Measurements from ENCODE around the gene SEC22A.

The SEC22A gene

GRCh38 chr3:123290107-123290930, 88.6 kb downstream of the SEC22A start:
- no peaks in the 10 kb centered on the region for H3K36me3 ChIP-seq (ENCODE audit: control insufficient read depth in 4 of 4, insufficient read depth in 4 of 4, low read length in 3 of 4)

GRCh38 chr3:123290962-123291361, 89.2 kb downstream of the SEC22A start:
- no peak overlapping the region for H3K27ac ChIP-seq (ENCODE audit: insufficient read depth in 1 of 2, low read depth in 1 of 2, low read length in 2 of 2, poor library complexity in 1 of 2, severe bottlenecking in 2 of 2)
- no peaks in the 10 kb centered on the region for H3K9me3 ChIP-seq (ENCODE audit: control extremely low read depth in 1 of 5, control insufficient read depth in 4 of 5, insufficient read depth in 2 of 5, low read depth in 1 of 5, low read length in 4 of 5)
- peaks cover 0 to 5% (median 0%) of the 10 kb centered on the region in 5 experiments for H3K27me3 ChIP-seq (replicated peaks in 2 of 5; ENCODE audit: control insufficient read depth in 4 of 5, insufficient read depth in 5 of 5, low read length in 4 of 5)
- H3K36me3 ChIP-seq (ENCODE audit: control insufficient read depth in 4 of 4, insufficient read depth in 4 of 4, low read length in 3 of 4), result no peaks in the 10 kb centered on the region
- 95% methylated on average over 21 of the region's 23 CpGs for WGBS (ENCODE audit: insufficient coverage)
- no peaks in the 10 kb centered on the region for H3K4me1 ChIP-seq (ENCODE audit: control extremely low read depth in 1 of 4, control insufficient read depth in 4 of 4, insufficient read depth in 4 of 4, low read length in 3 of 4)
- ChIA-PET CTCF (interaction anchor here (1.3 kb wide), 1 partner anchor 16 kb away, joined by 3 read pairs; no protein-coding TSS in a partner anchor), POLR2A (no interaction called here)
- DNase-seq, result no peak
- no peak overlapping the region for H3K4me3 ChIP-seq (ENCODE audit: control insufficient read depth in 1 of 7, extremely low read depth in 1 of 7, insufficient read depth in 4 of 7, low read depth in 2 of 7, low read length in 6 of 7)

More at GRCh38 chr3:123290107-123290930, 88.6 kb downstream of the SEC22A start:
- over 99% methylated on average over 10 of the region's 13 CpGs for WGBS (ENCODE audit: insufficient coverage)
- Histone ChIP-seq H3K27me3 (replicated peaks in 2 of 5; ENCODE audit: control insufficient read depth in 4 of 5, insufficient read depth in 5 of 5, low read length in 4 of 5) (peaks cover 0 to 5% (median 0%) of the 10 kb centered on the region in 5 experiments), H3K9me3 (ENCODE audit: control extremely low read depth in 1 of 5, control insufficient read depth in 4 of 5, insufficient read depth in 2 of 5, low read depth in 1 of 5, low read length in 4 of 5) (no peaks in the 10 kb centered on the region), H3K4me3 (ENCODE audit: control insufficient read depth in 1 of 7, extremely low read depth in 1 of 7, insufficient read depth in 4 of 7, low read depth in 2 of 7, low read length in 6 of 7) (no peak overlapping the region), H3K27ac (ENCODE audit: insufficient read depth in 1 of 2, low read depth in 1 of 2, low read length in 2 of 2, poor library complexity in 1 of 2, severe bottlenecking in 2 of 2) (no peak overlapping the region), H3K4me1 (ENCODE audit: control extremely low read depth in 1 of 4, control insufficient read depth in 4 of 4, insufficient read depth in 4 of 4, low read length in 3 of 4) (no peaks in the 10 kb centered on the region)
- CTCF ChIA-PET, result interaction anchor here (0.9 to 1.3 kb wide), 2 partner anchors 12 to 15 kb away, joined by 3 read pairs; no protein-coding TSS in a partner anchor
- no peak for DNase-seq
- POLR2A ChIA-PET, result no interaction called here

- WGBS (ENCODE audit: insufficient coverage), result 83% methylated on average over 7 of the region's 7 CpGs
- no peak for DNase-seq
- H3K9me3 ChIP-seq (ENCODE audit: control extremely low read depth in 1 of 5, control insufficient read depth in 4 of 5, insufficient read depth in 2 of 5, low read depth in 1 of 5, low read length in 4 of 5), result no peaks in the 10 kb centered on the region
- H3K4me1 ChIP-seq (ENCODE audit: control extremely low read depth in 1 of 4, control insufficient read depth in 4 of 4, insufficient read depth in 4 of 4, low read length in 3 of 4), result no peaks in the 10 kb centered on the region
- no peak overlapping the region for H3K4me3 ChIP-seq (ENCODE audit: control insufficient read depth in 1 of 7, extremely low read depth in 1 of 7, insufficient read depth in 4 of 7, low read depth in 2 of 7, low read length in 6 of 7)
- POLR2A ChIA-PET, result no interaction called here
- H3K36me3 ChIP-seq (ENCODE audit: control insufficient read depth in 4 of 4, insufficient read depth in 4 of 4, low read length in 3 of 4), result no peaks in the 10 kb centered on the region
- H3K27ac ChIP-seq (ENCODE audit: insufficient read depth in 1 of 2, low read depth in 1 of 2, low read length in 2 of 2, poor library complexity in 1 of 2, severe bottlenecking in 2 of 2), result no peak overlapping the region
- H3K27me3 ChIP-seq (replicated peaks in 2 of 5; ENCODE audit: control insufficient read depth in 4 of 5, insufficient read depth in 5 of 5, low read length in 4 of 5), result peaks cover 0 to 5% (median 0%) of the 10 kb centered on the region in 5 experiments
- CTCF ChIA-PET, result interaction anchor here (1.1 kb wide), 1 partner anchor 24 kb away, joined by 4 read pairs; no protein-coding TSS in a partner anchor
Measured at GRCh38 chr3:123291404-123291803, 89.7 kb downstream of the SEC22A start.

- ChIA-PET CTCF (interaction anchor here (1.1 kb wide), 1 partner anchor 23 kb away, joined by 4 read pairs; no protein-coding TSS in a partner anchor), POLR2A (no interaction called here)
- Histone ChIP-seq H3K27ac (ENCODE audit: insufficient read depth in 1 of 2, low read depth in 1 of 2, low read length in 2 of 2, poor library complexity in 1 of 2, severe bottlenecking in 2 of 2) (no peak overlapping the region), H3K27me3 (replicated peaks in 2 of 5; ENCODE audit: control insufficient read depth in 4 of 5, insufficient read depth in 5 of 5, low read length in 4 of 5) (peaks cover 0 to 5% (median 0%) of the 10 kb centered on the region in 5 experiments), H3K9me3 (ENCODE audit: control extremely low read depth in 1 of 5, control insufficient read depth in 4 of 5, insufficient read depth in 2 of 5, low read depth in 1 of 5, low read length in 4 of 5) (no peaks in the 10 kb centered on the region), H3K4me1 (ENCODE audit: control extremely low read depth in 1 of 4, control insufficient read depth in 4 of 4, insufficient read depth in 4 of 4, low read length in 3 of 4) (no peaks in the 10 kb centered on the region), H3K36me3 (ENCODE audit: control insufficient read depth in 4 of 4, insufficient read depth in 4 of 4, low read length in 3 of 4) (no peaks in the 10 kb centered on the region), H3K4me3 (ENCODE audit: control insufficient read depth in 1 of 7, extremely low read depth in 1 of 7, insufficient read depth in 4 of 7, low read depth in 2 of 7, low read length in 6 of 7) (no peak overlapping the region)
- 85% methylated on average over 13 of the region's 15 CpGs for WGBS (ENCODE audit: insufficient coverage)
- DNase-seq, result no peak
Measured at GRCh38 chr3:123292321-123293310, 90.9 kb downstream of the SEC22A start.

- ChIA-PET POLR2A (no interaction called here), CTCF (no interaction called here)
- Histone ChIP-seq H3K4me1 (ENCODE audit: control extremely low read depth in 1 of 4, control insufficient read depth in 4 of 4, insufficient read depth in 4 of 4, low read length in 3 of 4) (no peaks in the 10 kb centered on the region), H3K27me3 (replicated peaks in 2 of 5; ENCODE audit: control insufficient read depth in 4 of 5, insufficient read depth in 5 of 5, low read length in 4 of 5) (peaks cover 0 to 5% (median 0%) of the 10 kb centered on the region in 5 experiments), H3K27ac (ENCODE audit: insufficient read depth in 1 of 2, low read depth in 1 of 2, low read length in 2 of 2, poor library complexity in 1 of 2, severe bottlenecking in 2 of 2) (no peak overlapping the region), H3K9me3 (ENCODE audit: control extremely low read depth in 1 of 5, control insufficient read depth in 4 of 5, insufficient read depth in 2 of 5, low read depth in 1 of 5, low read length in 4 of 5) (no peaks in the 10 kb centered on the region), H3K4me3 (ENCODE audit: control insufficient read depth in 1 of 7, extremely low read depth in 1 of 7, insufficient read depth in 4 of 7, low read depth in 2 of 7, low read length in 6 of 7) (no peak overlapping the region), H3K36me3 (ENCODE audit: control insufficient read depth in 4 of 4, insufficient read depth in 4 of 4, low read length in 3 of 4) (no peaks in the 10 kb centered on the region)
- no peak for DNase-seq
- WGBS (ENCODE audit: insufficient coverage), result 97% methylated on average over 12 of the region's 13 CpGs
Measured at GRCh38 chr3:123294296-123294938, 92.7 kb downstream of the SEC22A start.

- no peaks in the 10 kb centered on the region for H3K36me3 ChIP-seq (ENCODE audit: control insufficient read depth in 4 of 4, insufficient read depth in 4 of 4, low read length in 3 of 4)
- H3K9me3 ChIP-seq (ENCODE audit: control extremely low read depth in 1 of 5, control insufficient read depth in 4 of 5, insufficient read depth in 2 of 5, low read depth in 1 of 5, low read length in 4 of 5), result no peaks in the 10 kb centered on the region
- no peak overlapping the region for H3K4me3 ChIP-seq (ENCODE audit: control insufficient read depth in 1 of 7, extremely low read depth in 1 of 7, insufficient read depth in 4 of 7, low read depth in 2 of 7, low read length in 6 of 7)
- WGBS (ENCODE audit: insufficient coverage), result 90% methylated on average over 6 of the region's 7 CpGs
- peaks cover 0 to 5% (median 0%) of the 10 kb centered on the region in 5 experiments for H3K27me3 ChIP-seq (replicated peaks in 2 of 5; ENCODE audit: control insufficient read depth in 4 of 5, insufficient read depth in 5 of 5, low read length in 4 of 5)
- ChIA-PET CTCF (no interaction called here), POLR2A (no interaction called here)
- no peak for DNase-seq
- H3K27ac ChIP-seq (ENCODE audit: insufficient read depth in 1 of 2, low read depth in 1 of 2, low read length in 2 of 2, poor library complexity in 1 of 2, severe bottlenecking in 2 of 2), result no peak overlapping the region
- H3K4me1 ChIP-seq (ENCODE audit: control extremely low read depth in 1 of 4, control insufficient read depth in 4 of 4, insufficient read depth in 4 of 4, low read length in 3 of 4), result no peaks in the 10 kb centered on the region
Measured at GRCh38 chr3:123295171-123295900, 93.6 kb downstream of the SEC22A start.
